Embryonic facial prominence (tissue), 1 donor: ENCODE measurements around the gene REEP1.
"Not testable (repeated sequence)": the region's sequence is repeated elsewhere in the genome, so short reads cannot be mapped to it uniquely, and the experiment has no call there.

Experiments
- DNase-seq: peaks from one replicate; pipeline ENCODE4 v3.0.0-alpha.2; 2016; ENCODE audit errors: extremely low spot score

The REEP1 gene

DNA sequence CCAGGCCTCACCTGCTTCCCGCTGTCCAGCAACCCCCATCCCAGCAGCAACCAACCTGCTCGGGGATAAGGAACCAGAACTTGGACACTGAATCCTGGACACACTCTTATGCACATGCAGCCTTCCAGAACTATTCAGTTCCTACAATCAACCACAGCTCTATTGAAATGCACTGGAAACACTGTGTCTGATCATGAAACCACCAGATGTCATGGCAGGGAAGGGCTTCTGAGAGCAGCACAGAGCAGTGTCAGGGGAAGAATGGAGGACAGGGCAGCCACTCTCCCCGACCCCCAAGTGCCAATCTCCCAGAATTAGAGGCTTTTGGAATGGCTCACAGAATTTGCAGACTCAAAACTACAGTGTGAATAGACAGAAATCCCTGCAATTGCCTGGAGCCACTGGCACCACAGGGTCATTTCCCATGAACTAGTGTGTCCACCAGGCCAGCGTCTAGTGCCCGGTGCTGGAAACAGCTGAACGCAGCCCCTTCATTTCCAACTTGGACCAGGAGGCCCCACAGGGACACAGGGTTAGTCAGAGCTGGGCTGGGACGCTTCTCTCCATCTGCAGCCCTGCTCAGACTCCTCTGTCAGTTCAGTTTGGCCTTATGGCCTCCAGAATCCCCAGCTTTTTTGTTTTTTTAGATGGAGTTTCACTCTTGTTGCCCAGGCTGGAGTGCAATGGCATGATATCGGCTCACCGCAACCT is 112.6 kb downstream of the REEP1 start:
- DNase-seq, result no peak

DNA sequence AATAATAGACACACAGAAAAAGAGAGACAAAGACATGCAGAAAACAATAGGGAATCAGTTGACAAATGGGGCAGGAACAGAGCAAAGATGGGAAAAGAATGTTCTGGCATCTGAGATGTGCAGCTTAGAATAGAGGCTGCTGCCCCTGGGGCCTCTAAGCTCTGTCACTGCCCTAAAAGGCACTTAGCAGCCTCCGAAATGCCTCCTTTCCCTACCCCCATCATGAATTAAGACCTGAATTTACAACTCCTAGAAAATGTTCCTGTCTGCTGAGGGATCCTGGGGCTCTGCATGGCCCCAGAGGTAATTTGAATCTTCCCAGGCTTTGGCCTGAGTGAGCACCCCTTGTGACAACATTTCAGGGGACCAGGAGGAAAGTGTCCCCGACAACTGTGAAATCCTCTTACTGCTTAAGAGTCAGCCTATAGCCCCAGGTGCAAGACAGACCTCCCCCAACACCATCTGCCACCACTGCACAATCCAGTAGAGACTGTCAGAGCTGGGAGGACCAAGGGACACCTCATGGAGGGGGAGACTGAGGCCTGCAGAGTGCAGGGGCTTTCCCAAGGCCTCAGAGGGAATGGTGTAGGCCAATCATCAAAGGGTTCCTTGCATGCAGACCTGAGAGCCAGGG is 113.4 kb downstream of the REEP1 start:
- no peak for DNase-seq

DNA sequence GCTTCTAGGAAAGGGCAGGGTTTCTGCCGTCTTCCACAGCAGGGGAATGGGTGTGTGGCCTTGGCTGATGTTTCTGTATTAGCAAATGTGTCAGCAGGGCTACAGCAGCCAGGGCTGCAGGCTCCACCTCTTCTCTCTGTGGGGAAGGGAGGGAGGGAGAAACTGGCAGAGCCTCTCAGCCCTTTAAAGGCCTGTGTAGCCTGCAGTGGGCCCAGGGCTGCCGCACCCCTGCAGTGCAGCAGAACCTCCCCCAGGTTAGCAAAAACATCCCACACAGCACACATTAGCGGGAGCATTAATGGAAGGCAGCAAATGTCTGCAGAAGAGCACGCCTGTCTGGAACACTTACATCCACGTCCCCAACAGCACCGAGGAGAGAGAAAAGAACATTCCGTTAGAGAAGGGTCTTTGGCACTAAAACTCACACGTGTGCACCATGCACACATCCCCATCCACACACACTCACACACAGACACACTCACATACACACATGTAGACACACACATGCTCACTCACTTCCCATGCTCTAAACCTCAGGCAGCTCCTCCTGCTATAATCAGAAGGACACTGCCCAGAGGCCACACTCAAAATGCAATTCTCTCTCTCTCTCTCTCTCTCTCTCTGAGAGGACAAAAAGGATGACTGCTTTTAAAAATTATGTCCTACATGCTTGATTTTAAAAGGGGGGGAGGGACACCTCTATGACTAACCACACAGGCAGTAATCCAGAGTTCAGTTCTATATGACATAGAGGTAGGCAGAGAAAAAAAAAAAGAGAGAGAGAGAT is 114.1 kb downstream of the REEP1 start:
- DNase-seq, result peak; percentile 34

DNA sequence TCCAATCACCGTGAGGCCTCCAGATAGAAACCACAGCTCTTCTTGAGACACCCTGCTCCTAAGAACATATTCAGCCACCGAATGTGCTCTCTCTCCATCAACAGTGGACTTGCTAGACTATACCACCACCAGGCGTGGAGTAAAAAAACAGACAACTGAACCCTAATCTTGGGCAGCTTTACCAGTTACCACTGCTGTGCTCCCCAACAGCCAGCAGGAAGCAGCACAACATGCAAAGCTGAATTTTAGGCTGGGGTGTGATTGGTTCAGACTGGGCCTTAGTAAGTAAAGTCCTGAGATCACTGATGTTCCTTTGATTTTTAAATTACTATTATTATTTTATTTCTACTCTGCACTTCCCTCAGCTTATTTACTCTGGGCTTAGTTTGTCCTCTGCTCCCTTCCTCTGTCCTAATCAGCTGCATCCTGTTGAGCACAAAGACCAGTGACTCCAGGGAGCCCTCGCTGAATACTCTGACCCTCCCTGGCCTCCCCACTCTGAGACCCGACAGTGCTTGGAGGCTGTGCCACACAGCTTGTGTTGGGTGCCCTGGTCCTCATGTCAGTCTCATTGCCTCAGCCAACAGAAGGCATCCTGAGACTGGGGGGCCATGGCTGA is 116.3 kb downstream of the REEP1 start:
- DNase-seq, result no peak

DNA sequence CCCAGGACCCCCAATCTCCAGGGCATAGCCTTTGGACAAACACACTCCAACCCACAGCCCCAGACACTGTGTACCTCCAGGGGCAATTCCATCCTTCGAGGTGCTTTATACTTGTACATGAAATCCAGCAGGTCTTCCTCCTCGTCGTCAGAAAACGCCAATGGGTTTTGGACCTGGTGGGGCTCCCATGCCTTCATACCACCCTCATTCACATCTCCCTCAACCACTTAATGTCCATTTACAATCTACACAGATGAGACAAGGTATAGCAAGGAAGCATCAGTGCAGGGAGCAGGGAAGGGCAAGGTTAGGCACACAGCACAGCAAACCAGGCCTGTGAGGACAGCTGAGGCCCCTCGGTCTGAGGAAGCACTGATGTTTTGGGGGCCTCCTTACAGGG is 117.5 kb downstream of the REEP1 start:
- DNase-seq, result no peak

DNA sequence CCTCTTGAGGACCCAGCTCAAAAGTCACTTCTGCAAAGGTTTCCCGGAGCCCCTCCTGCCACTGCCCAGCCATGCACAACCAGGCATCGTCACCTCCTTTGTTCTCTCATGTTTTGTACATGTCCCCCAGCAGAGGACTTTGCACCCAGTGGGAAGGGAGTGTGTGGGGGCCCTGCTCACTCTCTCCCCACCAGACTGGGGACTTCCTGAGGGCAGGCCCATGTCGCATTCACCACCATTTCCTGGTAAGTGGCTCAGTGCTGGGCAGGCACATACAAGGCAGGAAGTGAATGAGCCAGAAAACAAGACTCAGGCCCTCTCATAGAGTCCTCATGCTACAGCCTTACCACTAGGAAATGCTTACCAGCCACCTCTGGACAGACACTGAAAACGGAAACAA is 119.3 kb downstream of the REEP1 start:
- DNase-seq, result no peak

DNA sequence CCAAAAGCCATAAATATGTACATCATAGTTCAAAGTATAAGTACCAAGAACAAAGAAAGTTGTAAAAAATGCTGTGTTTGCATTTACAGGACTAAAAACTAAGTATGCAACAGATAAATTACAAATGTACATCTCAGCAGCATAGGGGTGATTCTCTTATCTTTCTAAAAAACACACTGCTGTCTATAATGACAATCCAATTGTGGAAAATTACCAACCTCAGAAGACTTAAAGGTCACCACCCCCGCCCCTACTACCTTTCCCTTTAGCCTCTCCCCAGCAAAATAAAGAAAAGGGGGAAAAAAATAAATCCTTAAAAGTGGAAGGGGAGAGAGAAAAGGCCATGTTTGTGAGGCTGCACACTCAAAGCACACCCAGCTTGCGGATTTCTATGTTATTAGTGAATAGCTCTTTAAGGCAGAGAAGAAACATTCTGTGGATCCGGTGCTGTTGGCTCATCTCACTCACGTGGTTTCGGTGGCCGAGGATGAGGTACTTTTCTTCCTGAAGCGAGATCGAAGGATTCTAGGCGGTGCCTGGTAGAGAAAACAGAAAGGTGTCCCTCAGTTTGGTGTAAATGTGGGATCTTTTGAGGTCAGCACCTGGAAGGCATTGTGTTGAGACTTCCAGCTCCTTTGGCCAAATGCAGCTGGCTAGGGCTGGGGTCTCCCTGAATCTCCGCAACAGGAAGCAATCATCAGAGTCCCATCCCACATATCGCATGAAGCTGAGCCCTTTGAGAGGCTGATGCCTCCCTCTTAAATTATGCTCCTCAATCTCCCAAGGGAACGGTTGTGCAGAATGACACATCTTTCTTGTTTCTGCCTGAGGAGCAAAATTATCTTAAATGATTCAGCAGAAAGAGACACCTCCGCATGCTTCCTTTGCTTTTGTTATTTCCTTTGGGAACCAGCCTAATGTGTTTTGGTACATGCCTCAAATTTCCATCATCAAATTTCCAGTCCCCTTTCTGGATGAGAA is 120.6 kb downstream of the REEP1 start:
- no peak for DNase-seq

DNA sequence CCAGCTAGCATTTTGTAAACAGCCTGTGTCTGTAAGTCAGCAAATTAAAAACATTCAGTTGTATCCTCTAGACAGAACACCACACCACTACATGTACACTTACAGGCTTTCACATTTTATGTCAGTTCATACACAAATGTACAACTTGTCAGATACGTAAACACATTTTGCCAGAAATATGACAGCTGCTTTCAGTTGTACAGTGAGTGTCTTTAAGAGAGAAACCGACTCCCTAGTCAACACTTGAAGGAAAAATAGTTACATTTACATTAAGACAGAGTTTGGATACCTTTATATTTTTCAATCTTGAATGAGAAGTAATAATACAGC is 123.0 kb downstream of the REEP1 start:
- DNase-seq, result no peak

DNA sequence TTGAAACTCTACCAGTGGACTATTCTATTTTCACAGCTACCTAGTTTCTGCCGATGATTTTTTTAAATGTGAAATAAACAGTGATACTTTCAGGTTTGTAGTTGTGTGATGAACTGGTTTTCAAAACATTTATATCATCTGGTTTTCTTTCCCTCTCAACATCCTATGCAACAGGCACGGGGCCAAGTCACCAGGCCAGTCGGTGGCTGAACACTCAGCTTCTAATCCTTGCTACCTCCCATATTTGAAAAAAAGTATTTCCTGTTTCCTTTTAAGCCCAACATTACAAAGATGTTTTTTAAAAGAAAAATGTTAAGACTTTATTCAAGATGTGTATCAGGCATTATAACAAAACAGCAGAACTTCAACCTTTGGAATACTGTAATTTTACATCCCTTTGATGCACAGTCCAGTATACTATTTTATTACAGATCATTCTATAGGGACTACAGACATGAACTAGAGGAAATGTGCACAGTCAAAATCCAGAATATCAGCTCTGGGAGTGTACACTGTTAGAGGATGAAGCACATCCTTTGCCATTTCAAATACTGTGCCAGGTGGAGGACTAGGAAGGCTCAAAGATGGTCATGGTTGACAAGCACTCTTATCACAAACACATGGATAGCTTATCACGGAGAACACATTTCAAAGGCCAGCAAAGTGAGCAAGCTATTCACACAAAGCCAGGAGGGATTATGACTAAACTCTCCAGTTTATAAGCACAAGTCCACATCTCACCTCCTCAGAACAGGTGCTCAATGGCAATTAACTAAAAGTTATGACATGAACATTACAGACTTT is 123.5 kb downstream of the REEP1 start:
- no peak for DNase-seq

DNA sequence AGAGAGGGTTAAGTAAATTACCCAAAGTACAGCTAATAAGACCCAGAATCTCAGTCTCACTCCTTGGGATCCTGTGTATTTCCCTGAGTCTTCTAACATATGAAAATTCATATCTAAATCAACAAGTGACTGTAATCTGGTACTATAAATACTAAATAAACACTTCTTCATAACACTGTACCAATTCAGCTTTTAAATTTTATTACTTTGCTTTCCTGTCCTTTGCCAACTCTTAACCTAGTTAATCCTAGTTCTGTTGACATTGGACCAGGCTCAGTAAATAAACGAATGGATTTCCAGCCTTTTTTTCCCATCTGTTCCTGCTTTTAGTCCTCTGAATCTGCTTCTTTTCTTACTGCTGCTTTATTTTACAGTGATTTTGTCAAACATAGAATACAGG is 124.4 kb downstream of the REEP1 start:
- DNase-seq, result no peak

DNA sequence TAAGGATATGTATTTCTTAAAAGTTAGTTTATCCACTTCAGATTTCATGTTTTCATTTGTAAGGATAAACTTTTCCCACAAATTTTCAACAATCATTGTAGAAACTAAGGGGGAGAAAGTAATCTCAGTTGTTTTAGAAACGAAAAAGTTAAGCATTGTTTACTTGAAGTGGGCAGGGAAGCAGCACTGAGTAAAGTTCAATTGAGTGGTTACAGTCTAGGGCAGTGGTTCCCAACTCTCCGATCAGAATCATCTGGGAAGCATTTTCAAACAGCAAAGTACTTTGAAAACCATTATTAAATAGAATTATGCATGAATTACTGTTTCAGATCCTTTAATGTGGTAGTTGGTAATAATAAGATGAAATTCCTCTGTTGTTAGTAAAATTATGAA is 125.6 kb downstream of the REEP1 start:
- DNase-seq, result no peak

DNA sequence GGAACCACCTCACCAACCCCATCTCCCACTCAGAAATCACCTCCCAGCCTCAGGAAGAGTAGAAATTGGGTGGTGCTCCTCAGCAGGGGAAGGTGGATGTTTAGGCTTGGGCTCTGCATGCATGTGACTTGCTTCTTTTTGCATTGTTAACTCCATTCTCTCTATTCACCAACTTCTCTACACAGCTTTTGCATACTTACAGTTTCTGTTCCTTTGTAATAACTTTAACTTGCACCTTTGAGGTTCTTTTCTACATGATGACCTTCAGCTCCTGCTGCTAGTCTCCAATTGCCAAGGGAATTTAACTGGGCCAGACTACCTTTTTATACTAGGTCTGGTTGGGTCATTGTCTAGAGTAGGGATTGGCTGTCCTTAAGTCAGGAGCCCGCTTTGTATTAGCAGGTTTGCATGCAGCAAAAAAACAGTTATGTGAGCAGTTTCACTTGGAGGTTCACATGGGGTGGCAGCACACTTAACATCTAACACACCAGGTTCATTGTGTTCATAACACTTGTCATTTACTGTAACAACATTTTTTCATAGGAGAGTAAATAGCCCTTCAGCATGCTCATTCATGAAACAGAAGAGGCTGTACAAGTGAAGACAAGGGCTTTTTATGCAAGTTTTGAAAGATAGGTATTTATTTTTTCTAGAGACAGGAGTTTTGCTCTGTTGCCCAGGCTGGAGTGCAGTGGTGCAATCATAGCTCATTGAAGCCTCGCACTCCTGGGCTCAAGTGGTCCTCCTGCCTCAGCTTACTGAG is 126.2 kb downstream of the REEP1 start:
- DNase-seq, result no peak

DNA sequence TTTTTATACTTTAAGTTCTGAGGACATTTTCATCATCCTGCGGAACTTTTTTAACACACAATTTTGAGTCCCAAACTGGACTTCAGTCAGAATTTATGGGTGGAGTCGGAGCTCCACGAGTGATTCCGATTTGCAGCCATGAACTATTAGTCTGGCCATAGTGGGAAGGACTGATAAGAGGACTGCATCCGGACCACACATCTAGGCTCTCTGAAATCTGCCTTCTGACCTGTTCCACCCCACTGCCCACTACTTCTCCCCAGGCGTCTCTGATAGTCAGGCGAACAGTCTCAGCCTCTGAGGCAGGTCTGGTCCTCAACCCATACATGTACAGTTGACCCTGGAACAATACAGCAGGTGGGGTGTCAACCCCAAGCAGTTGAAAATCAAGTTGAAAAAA is 133.0 kb downstream of the REEP1 start:
- no peak for DNase-seq

DNA sequence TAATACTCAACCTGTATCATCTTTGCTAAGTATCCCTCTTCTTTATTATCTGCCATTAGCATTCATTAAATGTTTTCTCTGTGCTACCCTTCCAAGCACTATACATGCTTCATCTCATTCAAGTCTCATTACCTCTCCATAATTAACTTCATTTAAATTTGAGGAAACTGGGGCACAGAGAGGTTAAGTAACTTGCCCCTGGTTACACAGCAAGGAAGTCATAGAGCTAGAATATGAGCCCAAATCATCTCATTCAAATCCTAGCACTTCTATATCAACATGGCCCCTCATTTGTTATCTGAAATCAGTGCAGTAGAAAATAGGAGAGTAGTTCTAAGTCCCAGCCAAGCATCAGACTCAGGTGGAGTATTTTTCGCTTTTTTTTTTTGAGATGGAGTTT is 133.8 kb downstream of the REEP1 start:
- no peak for DNase-seq

DNA sequence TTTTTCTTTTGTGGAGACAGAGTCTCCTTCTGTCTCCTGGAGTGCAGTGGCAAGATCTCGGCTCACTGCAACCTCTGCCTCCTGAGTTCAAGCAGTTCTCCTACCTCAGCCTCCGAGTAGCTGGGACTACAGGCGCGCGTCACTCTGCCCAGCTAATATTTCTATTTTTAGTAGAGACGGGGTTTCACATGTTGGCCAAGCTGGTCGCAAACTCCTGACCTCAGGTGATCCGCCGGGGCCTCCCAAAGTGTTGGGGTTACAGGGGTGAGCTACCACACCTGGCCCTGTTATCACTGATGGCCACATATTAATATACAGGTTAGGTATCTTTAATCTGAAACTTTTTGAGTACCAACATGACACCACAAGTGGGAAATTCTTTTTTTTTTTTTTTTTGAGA is 134.7 kb downstream of the REEP1 start:
- no peak for DNase-seq

DNA sequence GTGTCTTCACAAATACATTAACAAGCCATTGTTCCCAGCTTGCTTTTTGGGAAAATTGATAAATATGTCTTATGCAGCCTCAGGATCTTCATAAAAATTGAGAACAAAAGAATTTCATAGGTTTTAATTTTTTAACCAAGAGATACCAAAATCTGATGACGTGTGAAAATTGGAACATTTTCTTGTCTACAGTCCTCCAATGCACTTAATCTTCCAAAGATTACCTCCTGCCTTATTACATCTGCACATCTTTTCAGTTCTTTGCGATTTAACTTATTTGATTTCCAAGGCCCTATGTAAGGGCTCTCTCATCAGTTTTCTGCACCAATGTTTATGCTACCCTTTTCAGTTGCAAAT is 135.1 kb downstream of the REEP1 start:
- DNase-seq, result no peak

DNA sequence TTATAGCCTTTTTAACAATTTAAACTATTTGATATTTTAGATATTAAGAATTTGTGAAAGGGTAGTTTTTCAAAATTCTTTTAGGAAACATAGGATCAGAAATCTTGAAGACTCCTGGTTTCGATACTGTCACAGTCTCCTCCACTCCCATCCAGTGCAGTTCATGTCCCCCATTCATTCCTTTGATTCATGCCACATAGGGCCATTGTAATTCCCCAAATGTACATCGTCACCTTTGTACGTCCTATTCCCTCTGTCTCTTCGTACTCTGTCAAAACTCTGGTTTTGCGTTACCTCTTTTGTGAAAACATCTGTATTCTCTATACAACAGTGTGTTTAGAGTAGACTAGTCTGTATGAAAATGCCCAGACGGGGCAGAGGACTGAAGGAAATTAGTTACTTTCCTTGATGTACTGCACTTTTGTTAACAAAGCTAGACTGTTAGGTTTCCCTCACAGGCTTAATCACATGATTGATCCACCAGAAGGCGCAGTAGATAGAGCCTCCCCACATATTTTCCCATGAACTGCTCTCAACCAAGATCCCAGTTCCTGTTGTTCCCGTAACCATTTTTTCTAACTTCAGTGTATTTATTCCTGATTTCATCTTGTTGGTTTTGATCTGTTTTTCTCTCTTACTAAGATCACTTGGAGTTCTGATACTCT is 135.6 kb downstream of the REEP1 start:
- no peak for DNase-seq

DNA sequence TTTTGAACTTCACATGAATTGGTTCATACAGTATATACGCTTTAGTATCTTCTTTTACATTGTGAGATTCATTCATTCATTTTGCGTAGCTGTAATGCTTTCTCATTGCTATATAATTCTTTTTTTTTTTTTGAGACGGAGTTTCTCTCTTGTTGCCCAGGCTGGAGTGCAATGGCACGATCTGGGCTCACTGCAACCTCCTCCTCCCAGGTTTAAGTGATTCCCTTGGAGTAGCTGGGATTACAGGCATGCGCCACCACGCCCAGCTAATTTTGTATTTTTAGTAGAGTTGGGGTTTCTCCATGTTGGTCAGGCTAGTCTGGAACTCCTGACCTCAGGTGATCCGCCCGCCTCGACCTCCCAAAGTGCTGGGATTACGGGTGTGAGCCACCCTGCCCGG is 136.9 kb downstream of the REEP1 start:
- not testable (repeated sequence) for DNase-seq

DNA sequence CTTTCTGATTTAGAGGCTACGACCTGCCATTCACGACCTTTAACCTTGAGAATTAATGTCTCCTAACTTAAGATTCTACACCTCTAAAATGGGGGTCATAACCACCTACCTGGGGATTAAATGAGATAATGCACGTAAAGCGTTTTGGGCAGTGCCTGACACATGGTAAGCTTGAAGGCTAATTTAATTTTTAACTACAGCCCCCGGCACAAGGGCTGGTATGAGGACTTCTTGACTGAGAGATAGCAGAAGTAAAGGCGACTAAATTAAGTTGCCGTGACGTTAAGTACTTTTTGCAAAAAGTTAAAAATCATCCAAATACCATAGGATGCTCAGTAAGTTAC is 137.6 kb downstream of the REEP1 start:
- no peak for DNase-seq
